Natural killer cell (primary cell): Measurements from ENCODE around the gene EPRS1. TPM values are rescaled to one million over a fixed set of nuclear protein-coding genes. Genes with fewer than 3 reads are reported as not detected.

Experiments
- ATAC-seq, 3 donors: fragments of 150-1000 bp in 2 of 3; fragments of 200-7000 bp in 1 of 3; cut with Tn5 transposase; 1 replicate in 1 of 3; 2 replicates in 2 of 3; pipeline ENCODE4 v1.10.0; 2021; ENCODE audit warnings: mild to moderate bottlenecking in 2 of 3, moderate library complexity in 2 of 3
- DNase-seq, 2 donors: peaks; one replicate each; pipeline versions ENCODE4 v3.0.0 to v3.0.0-alpha.2; 2013 to 2021; ENCODE audit warnings: mixed read lengths in 1 of 2
- H3K27ac ChIP-seq: one replicate; pipeline ENCODE4 v1.5.1; 2013; ENCODE audit warnings: mild to moderate bottlenecking, low read length
- H3K27me3 ChIP-seq: one replicate; pipeline ENCODE4 v1.6.1; 2013; ENCODE audit warnings: low read length; ENCODE audit not compliant: control insufficient read depth, insufficient read depth
- H3K36me3 ChIP-seq: one replicate; pipeline ENCODE4 v1.6.1; 2013; ENCODE audit warnings: low read length; ENCODE audit not compliant: control insufficient read depth, insufficient read depth
- H3K4me1 ChIP-seq: one replicate; pipeline ENCODE4 v1.6.1; 2013; ENCODE audit warnings: low read length; ENCODE audit not compliant: control insufficient read depth, insufficient read depth
- H3K4me3 ChIP-seq: one replicate; pipeline ENCODE4 v1.5.1; 2013; ENCODE audit warnings: low read length
- H3K9me3 ChIP-seq: one replicate; pipeline ENCODE4 v1.6.1; 2013; ENCODE audit warnings: low read length; ENCODE audit not compliant: control insufficient read depth, insufficient read depth
- H3K27ac Mint-ChIP-seq, 2 donors: one replicate each; pipeline ENCODE4 v1.8.0; 2022; ENCODE audit warnings: mild to moderate bottlenecking in 2 of 2, mixed read lengths in 2 of 2, moderate library complexity in 1 of 2
- H3K27me3 Mint-ChIP-seq, 2 donors: one replicate each; pipeline ENCODE4 v1.8.0; 2022; ENCODE audit warnings: low read depth in 2 of 2, mixed read lengths in 2 of 2
- H3K36me3 Mint-ChIP-seq: one replicate; pipeline ENCODE4 v1.8.0; 2022; ENCODE audit warnings: mixed read lengths
- H3K4me1 Mint-ChIP-seq, 2 donors: one replicate each; pipeline ENCODE4 v1.8.0; 2022; ENCODE audit warnings: mixed read lengths in 2 of 2
- H3K4me3 Mint-ChIP-seq: one replicate; pipeline ENCODE4 v1.8.0; 2022; ENCODE audit warnings: mild to moderate bottlenecking, moderate library complexity, mixed read lengths
- H3K9me3 Mint-ChIP-seq, 2 donors: one replicate each; pipeline ENCODE4 v1.8.0; 2022; ENCODE audit warnings: mixed read lengths in 2 of 2
- WGBS: methylation state at CpG from one replicate; pipeline ENCODE4 v1.1.7; 2013; ENCODE audit warnings: missing lambda C conversion rate; ENCODE audit not compliant: insufficient coverage; 5-methylcytosine and 5-hydroxymethylcytosine counted together
- intact Hi-C: fragments of 100-400 bp; cut with micrococcal nuclease; formaldehyde crosslinking; loops from one replicate; pipeline ENCODE4 v1.14.2; 2022
- total RNA-seq, 4 donors: library from RNA; stranded (reverse); fragments of 120-200 nt in 1 of 4; gene quantifications; one replicate each; pipeline versions ENCODE4 v1.2.3 to v1.2.4, GENCODE V29; 2013 to 2022
- TF ChIP-seq, protein P1 (sequence below): fragments of 200-600 bp; IDR thresholded peaks from one replicate; pipeline ENCODE4 v1.8.0; 2022; ENCODE audit warnings: antibody characterized with exemption

The EPRS1 gene
- total RNA-seq, 3 donors from 2014 or later (not counting 1 experiment from before 2014, with no cell fraction given), result 46.8 to 61.2 (median 47.4) TPM

DNA sequence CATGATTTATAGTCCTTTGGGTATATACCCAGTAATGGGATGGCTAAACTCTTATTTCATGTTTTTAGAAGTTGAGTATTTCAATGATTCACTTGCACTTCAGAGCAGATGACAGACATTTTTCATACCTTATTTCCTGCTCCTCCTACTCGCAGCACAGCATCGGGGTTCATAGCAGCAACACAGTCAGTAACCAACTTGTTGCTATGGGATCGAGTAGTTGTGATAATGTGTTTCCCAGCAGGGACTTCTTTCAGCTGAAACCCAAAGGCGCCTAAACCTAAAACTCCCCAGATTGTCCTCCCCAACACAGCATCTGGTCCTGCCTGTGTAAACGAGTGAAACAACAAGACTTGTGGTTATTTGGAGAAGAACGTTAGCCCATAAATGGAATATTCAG is 16.3 kb upstream of the EPRS1 start:
- DNase-seq (no peak), ATAC-seq (no peak)
- H3K4me1 ChIP-seq, result no peaks in the 10 kb centered on the region
- WGBS, result 100% methylated on average over 4 of the region's 6 CpGs
- no peak overlapping the region for H3K27ac ChIP-seq
- no peak overlapping the region for H3K4me3 Mint-ChIP-seq
- no peak overlapping the region for H3K27ac Mint-ChIP-seq
- H3K27me3 Mint-ChIP-seq, result no peaks in the 10 kb centered on the region
- TF ChIP-seq, protein P1, sequence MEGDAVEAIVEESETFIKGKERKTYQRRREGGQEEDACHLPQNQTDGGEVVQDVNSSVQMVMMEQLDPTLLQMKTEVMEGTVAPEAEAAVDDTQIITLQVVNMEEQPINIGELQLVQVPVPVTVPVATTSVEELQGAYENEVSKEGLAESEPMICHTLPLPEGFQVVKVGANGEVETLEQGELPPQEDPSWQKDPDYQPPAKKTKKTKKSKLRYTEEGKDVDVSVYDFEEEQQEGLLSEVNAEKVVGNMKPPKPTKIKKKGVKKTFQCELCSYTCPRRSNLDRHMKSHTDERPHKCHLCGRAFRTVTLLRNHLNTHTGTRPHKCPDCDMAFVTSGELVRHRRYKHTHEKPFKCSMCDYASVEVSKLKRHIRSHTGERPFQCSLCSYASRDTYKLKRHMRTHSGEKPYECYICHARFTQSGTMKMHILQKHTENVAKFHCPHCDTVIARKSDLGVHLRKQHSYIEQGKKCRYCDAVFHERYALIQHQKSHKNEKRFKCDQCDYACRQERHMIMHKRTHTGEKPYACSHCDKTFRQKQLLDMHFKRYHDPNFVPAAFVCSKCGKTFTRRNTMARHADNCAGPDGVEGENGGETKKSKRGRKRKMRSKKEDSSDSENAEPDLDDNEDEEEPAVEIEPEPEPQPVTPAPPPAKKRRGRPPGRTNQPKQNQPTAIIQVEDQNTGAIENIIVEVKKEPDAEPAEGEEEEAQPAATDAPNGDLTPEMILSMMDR, result no peak
- H3K36me3 Mint-ChIP-seq, result peaks cover 6% of the 10 kb centered on the region
- no peaks in the 10 kb centered on the region for H3K27me3 ChIP-seq
- H3K9me3 Mint-ChIP-seq, result no peaks in the 10 kb centered on the region
- no peaks in the 10 kb centered on the region for H3K9me3 ChIP-seq
- no peak overlapping the region for H3K4me3 ChIP-seq
- H3K4me1 Mint-ChIP-seq, result peaks cover 0 to 4% of the 10 kb centered on the region in 2 donors
- H3K36me3 ChIP-seq, result peaks cover 42% of the 10 kb centered on the region
- intact Hi-C loops, result no loop called here

DNA sequence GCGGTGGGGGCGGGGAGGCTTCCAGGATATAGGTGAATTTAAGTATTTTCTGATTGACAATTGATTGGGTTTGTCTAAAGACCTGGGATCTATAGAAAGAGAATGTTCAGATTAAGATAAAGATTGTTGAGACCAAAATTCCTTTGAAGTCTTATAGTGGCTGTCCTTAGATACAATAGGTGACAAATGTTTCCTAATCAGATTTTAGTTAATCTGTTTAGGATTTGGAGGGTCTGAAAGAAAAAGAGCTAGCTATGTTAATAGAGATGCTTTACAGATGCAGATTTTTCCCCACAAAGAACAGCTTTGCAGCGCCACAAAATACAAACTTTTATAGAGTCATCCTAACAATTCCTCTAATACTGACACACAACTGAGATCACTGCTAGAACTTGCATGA is 14.6 kb upstream of the EPRS1 start:
- H3K27ac Mint-ChIP-seq, result no peak overlapping the region
- DNase-seq (no peak), ATAC-seq (no peak)
- 99% methylated on average over 3 of the region's 3 CpGs for whole genome bisulfite sequencing
- Histone ChIP-seq H3K9me3 (no peaks in the 10 kb centered on the region), H3K4me3 (no peak overlapping the region), H3K27me3 (no peaks in the 10 kb centered on the region), H3K27ac (no peak overlapping the region), H3K36me3 (peaks cover 30% of the 10 kb centered on the region), H3K4me1 (peaks cover 12% of the 10 kb centered on the region)
- no peak overlapping the region for H3K4me3 Mint-ChIP-seq
- peaks cover 9 to 11% of the 10 kb centered on the region in 2 donors for H3K4me1 Mint-ChIP-seq
- peaks cover 6% of the 10 kb centered on the region for H3K36me3 Mint-ChIP-seq
- no peaks in the 10 kb centered on the region for H3K27me3 Mint-ChIP-seq
- TF ChIP-seq, protein P1, result no peak
- H3K9me3 Mint-ChIP-seq, result no peaks in the 10 kb centered on the region
- intact Hi-C loops, result no loop called here

DNA sequence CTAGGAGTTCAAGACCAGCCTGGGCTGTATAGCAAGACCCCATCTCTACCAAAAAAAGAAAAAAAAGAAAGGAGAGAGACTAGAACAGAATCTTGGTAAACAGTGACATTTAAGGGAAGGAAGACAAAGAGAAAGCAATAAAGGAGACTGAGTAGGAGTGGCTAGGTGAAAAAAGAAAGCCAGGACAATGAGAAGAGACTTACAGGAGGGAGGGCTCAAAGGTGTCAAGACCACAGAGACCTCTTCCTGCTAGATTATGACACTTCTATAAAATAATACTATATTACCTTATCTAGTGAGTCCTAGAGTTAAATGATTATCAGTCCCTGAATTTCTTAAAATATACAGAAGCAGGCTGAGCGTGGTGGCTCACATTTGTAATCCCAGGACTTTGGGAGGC is 10.1 kb upstream of the EPRS1 start:
- H3K4me1 ChIP-seq, result peaks cover 12% of the 10 kb centered on the region
- intact Hi-C loops, result no loop called here
- H3K9me3 ChIP-seq, result no peaks in the 10 kb centered on the region
- H3K4me1 Mint-ChIP-seq, result peaks cover 11 to 21% of the 10 kb centered on the region in 2 donors
- TF ChIP-seq, protein P1, result no peak
- peak in 1 of 2 donors; percentile 64 for DNase-seq
- H3K27me3 ChIP-seq, result no peaks in the 10 kb centered on the region
- H3K27me3 Mint-ChIP-seq, result no peaks in the 10 kb centered on the region
- WGBS, result 38% methylated on average over 1 of the region's 1 CpG
- H3K27ac Mint-ChIP-seq, result peak overlapping the region; percentile 87 to 89
- H3K4me3 Mint-ChIP-seq, result peak overlapping the region; percentile 80
- H3K36me3 ChIP-seq, result peaks cover 9% of the 10 kb centered on the region
- H3K9me3 Mint-ChIP-seq, result no peaks in the 10 kb centered on the region
- H3K27ac ChIP-seq, result peak overlapping the region; percentile 38
- no peaks in the 10 kb centered on the region for H3K36me3 Mint-ChIP-seq
- H3K4me3 ChIP-seq, result no peak overlapping the region
- ATAC-seq, result peak; percentile 96 to 100 (median 97)
